Measurements from ENCODE around the gene PLA2G6.

Gene PLA2G6

GRCh38 chr22:38107692-38108515 lies 73.7 kb downstream of the PLA2G6 start:
- Histone ChIP-seq H3K9me3 (ENCODE audit: severe bottlenecking) (no peaks in the 10 kb centered on the region), H3K27ac (ENCODE audit: poor library complexity, severe bottlenecking) (no peak overlapping the region), H3K27me3 (ENCODE audit: insufficient read depth, poor library complexity, severe bottlenecking) (no peaks in the 10 kb centered on the region), H3K36me3 (ENCODE audit: low read depth) (no peaks in the 10 kb centered on the region), H3K4me3 (ENCODE audit: severe bottlenecking) (no peak overlapping the region), H3K4me1 (ENCODE audit: insufficient read depth, poor library complexity, severe bottlenecking) (peaks cover 2% of the 10 kb centered on the region)
- DNase-seq (ENCODE audit: low spot score) (no peak), ATAC-seq (ENCODE audit: low read depth) (no peak)
- no peak for TF ChIP-seq CTCF (IDR thresholded peaks at IDR 0.05; ENCODE audit: poor library complexity, severe bottlenecking)

GRCh38 chr22:38106814-38107578 lies 74.6 kb downstream of the PLA2G6 start:
- H3K27me3 ChIP-seq (ENCODE audit: insufficient read depth, poor library complexity, severe bottlenecking): no peaks in the 10 kb centered on the region
- no peak overlapping the region for H3K27ac ChIP-seq (ENCODE audit: poor library complexity, severe bottlenecking)
- no peak for TF ChIP-seq CTCF (IDR thresholded peaks at IDR 0.05; ENCODE audit: poor library complexity, severe bottlenecking)
- no peak overlapping the region for H3K4me3 ChIP-seq (ENCODE audit: severe bottlenecking)
- peaks cover 2% of the 10 kb centered on the region for H3K4me1 ChIP-seq (ENCODE audit: insufficient read depth, poor library complexity, severe bottlenecking)
- no peaks in the 10 kb centered on the region for H3K36me3 ChIP-seq (ENCODE audit: low read depth)
- no peaks in the 10 kb centered on the region for H3K9me3 ChIP-seq (ENCODE audit: severe bottlenecking)
- DNase-seq (ENCODE audit: low spot score) (no peak), ATAC-seq (ENCODE audit: low read depth) (no peak)

- Histone ChIP-seq H3K9me3 (ENCODE audit: severe bottlenecking) (no peaks in the 10 kb centered on the region), H3K27me3 (ENCODE audit: insufficient read depth, poor library complexity, severe bottlenecking) (no peaks in the 10 kb centered on the region), H3K27ac (ENCODE audit: poor library complexity, severe bottlenecking) (no peak overlapping the region), H3K36me3 (ENCODE audit: low read depth) (no peaks in the 10 kb centered on the region), H3K4me3 (ENCODE audit: severe bottlenecking) (no peak overlapping the region), H3K4me1 (ENCODE audit: insufficient read depth, poor library complexity, severe bottlenecking) (no peaks in the 10 kb centered on the region)
- DNase-seq (ENCODE audit: low spot score) (peak; percentile 9), ATAC-seq (ENCODE audit: low read depth) (no peak)
- TF ChIP-seq CTCF (IDR thresholded peaks at IDR 0.05; ENCODE audit: poor library complexity, severe bottlenecking): no peak
These were observed 77.5 kb downstream of the PLA2G6 start for GRCh38 chr22:38104084-38104483.

- no peak for TF ChIP-seq CTCF (IDR thresholded peaks at IDR 0.05; ENCODE audit: poor library complexity, severe bottlenecking)
- no peaks in the 10 kb centered on the region for H3K27me3 ChIP-seq (ENCODE audit: insufficient read depth, poor library complexity, severe bottlenecking)
- DNase-seq (ENCODE audit: low spot score): no peak
- H3K9me3 ChIP-seq (ENCODE audit: severe bottlenecking): no peaks in the 10 kb centered on the region
- no peaks in the 10 kb centered on the region for H3K36me3 ChIP-seq (ENCODE audit: low read depth)
- H3K4me1 ChIP-seq (ENCODE audit: insufficient read depth, poor library complexity, severe bottlenecking): no peaks in the 10 kb centered on the region
- no peak overlapping the region for H3K27ac ChIP-seq (ENCODE audit: poor library complexity, severe bottlenecking)
- H3K4me3 ChIP-seq (ENCODE audit: severe bottlenecking): no peak overlapping the region
- ATAC-seq (ENCODE audit: low read depth): no peak
These were observed 78.0 kb downstream of the PLA2G6 start for GRCh38 chr22:38103641-38104040.
